K562 (cell line): ENCODE results near the gene POLD4. TPM values are rescaled to one million over a fixed set of nuclear protein-coding genes. Genes with fewer than 3 reads are reported as not detected.

ENCODE experiments used
- MTF1 ChIP-seq: fragments of 250-450 bp; sonication (Bioruptor Pico); IDR thresholded peaks from 2 replicates; pipeline ENCODE4 v1.9.0; 2021; ENCODE audit warnings: moderate library complexity, mild to moderate bottlenecking, inconsistent platforms, borderline replicate concordance
- NCOR1 ChIP-seq: fragments of 450-650 bp; IDR thresholded peaks from 2 replicates; pipeline ENCODE4 v1.6.1; 2016; ENCODE audit warnings: mild to moderate bottlenecking, moderate library complexity
- RERE ChIP-seq: sonication (generic); formaldehyde crosslinking; IDR thresholded peaks from 2 replicates; pipeline ENCODE4 v1.8.0; 2023; ENCODE audit warnings: missing genetic modification reagents, mild to moderate bottlenecking, borderline replicate concordance
- RFX7 ChIP-seq: fragments of 250-450 bp; sonication (Bioruptor Pico); IDR thresholded peaks from 2 replicates; pipeline ENCODE4 v1.5.1; 2021; ENCODE audit warnings: mild to moderate bottlenecking
- XRCC3 ChIP-seq: fragments of 450-650 bp; IDR thresholded peaks from 2 replicates; pipeline ENCODE4 v1.6.1; 2017; ENCODE audit warnings: mild to moderate bottlenecking, moderate library complexity
- ZNF24 ChIP-seq: fragments of 450-650 bp; IDR thresholded peaks from 2 replicates; pipeline ENCODE4 v1.6.1; 2016
- ZNF347 ChIP-seq: fragments of 450-650 bp; formaldehyde crosslinking; IDR thresholded peaks from 2 replicates; pipeline ENCODE4 v1.4.0; 2020; ENCODE audit warnings: low read depth, mild to moderate bottlenecking, moderate library complexity
- polyA plus RNA-seq, 8 experiments: library from polyadenylated mRNA; depleted of rRNA in 4 of 8; stranded (reverse) in 5 of 8; unstranded in 3 of 8; fragments of >200 nt; fragmentation: Nextera tagmentation in 2 of 8; fragmentation: Illumina TruSeq in 1 of 8; extraction: Ambion mirVana in 2 of 8; extraction: Trizol in 1 of 8; gene quantifications; 2 replicates each; pipeline versions ENCODE4 v1.2.1 to v1.2.3, GENCODE V29; 2011 to 2014; ENCODE audit warnings: inconsistent platforms in 1 of 8, missing spikeins in 1 of 8
- total RNA-seq, 7 experiments: library from RNA; depleted of rRNA in 6 of 7; stranded (reverse); fragments of >200 nt in 6 of 7; fragmentation: Illumina TruSeq in 2 of 7; extraction: Trizol in 2 of 7; gene quantifications; 2 replicates each; pipeline versions ENCODE4 v1.2.1 to v1.2.3, GENCODE V29; 2011 to 2021; ENCODE audit warnings: low replicate concordance in 1 of 7

POLD4 gene
- total and polyA plus RNA-seq, 9 of the 15 experiments (the other 6 are each of a cell fraction or from before 2014, with no cell fraction given) = 5.8 to 64.5 (median 18.3) TPM

- no peak for TF ChIP-seq RERE (CRISPR knock-in tag)
- TF ChIP-seq MTF1 (CRISPR knock-in tag) = no peak
- TF ChIP-seq XRCC3 = no peak
- TF ChIP-seq RFX7 = no peak
- no peak for TF ChIP-seq ZNF24
- no peak for TF ChIP-seq NCOR1
- no peak for TF ChIP-seq ZNF347 (CRISPR knock-in tag)
Observed at GRCh38 chr11:67317205-67317887, 36.0 kb downstream of the POLD4 start (continued).
